ENCODE results near the gene LMAN2.

- TF ChIP-seq CTCF (IDR thresholded peaks at IDR 0.05; ENCODE audit: insufficient read depth, low read length, poor library complexity, severe bottlenecking) = no peak
- no peak for TF ChIP-seq EZH2phosphoT487 (conservative IDR thresholded peaks at IDR 0.05; ENCODE audit: low read length)
Measured at GRCh38 chr5:177372034-177372896, 20.8 kb upstream of the LMAN2 start.

Measured in SU-DHL-6 (cell line).